H9 (cell line): Measurements from ENCODE around the gene TRERF1. TPM values are rescaled to one million over a fixed set of nuclear protein-coding genes. Genes with fewer than 3 reads are reported as not detected.

Experiments
- DNase-seq: peaks from one replicate; pipeline ENCODE4 v3.0.0-alpha.2; 2017
- H2AFZ ChIP-seq: one replicate; pipeline ENCODE4 v1.6.1; 2013; ENCODE audit warnings: mild to moderate bottlenecking, low read length, control low read depth, moderate library complexity
- H2AK5ac ChIP-seq: 2 replicates; pipeline ENCODE4 v1.6.1; 2013; ENCODE audit warnings: low read length, control low read depth, mixed read lengths; ENCODE audit not compliant: insufficient read length
- H2BK120ac ChIP-seq: one replicate; pipeline ENCODE4 v1.6.1; 2013; ENCODE audit warnings: low read depth, mild to moderate bottlenecking, low read length, control low read depth, inconsistent platforms; ENCODE audit not compliant: poor library complexity, severe bottlenecking
- H2BK12ac ChIP-seq: 2 replicates; pipeline ENCODE4 v1.6.1; 2013; ENCODE audit warnings: low read length, control low read depth, mixed read lengths, low read depth; ENCODE audit not compliant: insufficient read length
- H2BK15ac ChIP-seq: 2 replicates; pipeline ENCODE4 v1.6.1; 2013; ENCODE audit warnings: low read depth, low read length, control low read depth
- H2BK20ac ChIP-seq: one replicate; pipeline ENCODE4 v1.6.1; 2013; ENCODE audit warnings: low read depth, mild to moderate bottlenecking, low read length, control low read depth, inconsistent platforms; ENCODE audit not compliant: poor library complexity, severe bottlenecking
- H2BK5ac ChIP-seq: 2 replicates; pipeline ENCODE4 v1.6.1; 2013; ENCODE audit warnings: low read length, control low read depth, mixed read lengths; ENCODE audit not compliant: insufficient read length
- H3K14ac ChIP-seq: 2 replicates; pipeline ENCODE4 v1.6.1; 2013; ENCODE audit warnings: low read length, control low read depth; ENCODE audit not compliant: insufficient read depth
- H3K18ac ChIP-seq: 2 replicates; pipeline ENCODE4 v1.6.1; 2013; ENCODE audit warnings: low read depth, mild to moderate bottlenecking, mixed read lengths, low read length, control low read depth; ENCODE audit not compliant: insufficient read length
- H3K23ac ChIP-seq: 2 replicates; pipeline ENCODE4 v1.6.1; 2013; ENCODE audit warnings: low read length, control low read depth, mixed read lengths, low read depth; ENCODE audit not compliant: insufficient read length
- H3K23me2 ChIP-seq: 2 replicates; pipeline ENCODE4 v1.6.1; 2013; ENCODE audit warnings: low read depth, mild to moderate bottlenecking, mixed read lengths, low read length, control low read depth; ENCODE audit not compliant: insufficient read length, poor library complexity, severe bottlenecking
- H3K27ac ChIP-seq: 2 replicates; pipeline ENCODE4 v1.5.1; 2013; ENCODE audit warnings: low read length, control low read depth, mixed read lengths, low read depth; ENCODE audit not compliant: insufficient read length
- H3K27me3 ChIP-seq: 2 replicates; pipeline ENCODE4 v1.6.1; 2013; ENCODE audit warnings: low read length, control low read depth, inconsistent platforms; ENCODE audit not compliant: insufficient read depth
- H3K4ac ChIP-seq: 2 replicates; pipeline ENCODE4 v1.6.1; 2013; ENCODE audit warnings: low read depth, mild to moderate bottlenecking, control low read depth, inconsistent platforms, low read length, moderate library complexity
- H3K4me1 ChIP-seq: 2 replicates; pipeline ENCODE4 v1.6.1; 2013; ENCODE audit warnings: low read length, control low read depth, inconsistent platforms; ENCODE audit not compliant: insufficient read depth
- H3K4me2 ChIP-seq: 2 replicates; pipeline ENCODE4 v1.6.1; 2013; ENCODE audit warnings: low read length, control low read depth, mixed read lengths; ENCODE audit not compliant: insufficient read length, insufficient read depth
- H3K56ac ChIP-seq: 2 replicates; pipeline ENCODE4 v1.6.1; 2013; ENCODE audit warnings: low read depth, mild to moderate bottlenecking, mixed read lengths, low read length, control low read depth; ENCODE audit not compliant: insufficient read length
- H3K79me1 ChIP-seq: 2 replicates; pipeline ENCODE4 v1.6.1; 2013; ENCODE audit warnings: low read depth, mild to moderate bottlenecking, moderate library complexity, low read length, control low read depth, inconsistent platforms; ENCODE audit not compliant: insufficient read depth, poor library complexity, severe bottlenecking
- H3K79me2 ChIP-seq: 2 replicates; pipeline ENCODE4 v1.6.1; 2013; ENCODE audit warnings: low read length, control low read depth, inconsistent platforms; ENCODE audit not compliant: insufficient read depth
- H3K9ac ChIP-seq: 2 replicates; pipeline ENCODE4 v1.6.1; 2013; ENCODE audit warnings: low read length, control low read depth, mixed read lengths; ENCODE audit not compliant: insufficient read length; ENCODE audit errors: extremely low read depth
- H3K9me3 ChIP-seq: one replicate; pipeline ENCODE4 v1.6.1; 2013; ENCODE audit warnings: low read depth, low read length, inconsistent platforms; ENCODE audit not compliant: control insufficient read depth
- H3T11ph ChIP-seq: one replicate; pipeline ENCODE4 v1.6.1; 2013; ENCODE audit warnings: mild to moderate bottlenecking, low read length, control low read depth, inconsistent platforms
- H4K20me1 ChIP-seq: one replicate; pipeline ENCODE4 v1.6.1; 2013; ENCODE audit not compliant: control insufficient read depth, insufficient read length, insufficient read depth
- H4K5ac ChIP-seq: 2 replicates; pipeline ENCODE4 v1.6.1; 2013; ENCODE audit warnings: low read depth, mild to moderate bottlenecking, mixed read lengths, low read length, control low read depth; ENCODE audit not compliant: insufficient read length
- H4K8ac ChIP-seq: replicated peaks from 2 replicates; pipeline ENCODE4 v1.6.1; 2013; ENCODE audit warnings: low read length, control low read depth, mixed read lengths, low read depth; ENCODE audit not compliant: insufficient read length
- H4K91ac ChIP-seq: 2 replicates; pipeline ENCODE4 v1.6.1; 2013; ENCODE audit warnings: low read depth, mild to moderate bottlenecking, moderate library complexity, mixed read lengths, low read length, control low read depth; ENCODE audit not compliant: insufficient read length
- H3K27ac Mint-ChIP-seq, 3 experiments: 2 replicates in 2 of 3; 3 replicates in 1 of 3; pipeline ENCODE4 v1.8.0; 2020 to 2021; ENCODE audit warnings: mixed read lengths in 3 of 3, mild to moderate bottlenecking in 1 of 3, moderate library complexity in 1 of 3
- H3K27me3 Mint-ChIP-seq: 2 replicates; pipeline ENCODE4 v1.8.0; 2021; ENCODE audit warnings: low read depth, mild to moderate bottlenecking, moderate library complexity, mixed read lengths
- H3K36me3 Mint-ChIP-seq, 3 experiments: 2 replicates in 2 of 3; 3 replicates in 1 of 3; pipeline ENCODE4 v1.8.0; 2020 to 2021; ENCODE audit warnings: low read depth in 3 of 3, mixed read lengths in 3 of 3; ENCODE audit not compliant: insufficient read depth in 1 of 3
- H3K4me1 Mint-ChIP-seq, 2 experiments: 2 replicates each; pipeline ENCODE4 v1.8.0; 2020; ENCODE audit warnings: mixed read lengths in 2 of 2
- H3K4me3 Mint-ChIP-seq, 2 experiments: 2 replicates in 1 of 2; 3 replicates in 1 of 2; pipeline ENCODE4 v1.8.0; 2020 to 2021; ENCODE audit warnings: mild to moderate bottlenecking in 2 of 2, mixed read lengths in 2 of 2, moderate library complexity in 1 of 2
- H3K9me3 Mint-ChIP-seq, 2 experiments: 2 replicates in 1 of 2; 3 replicates in 1 of 2; pipeline ENCODE4 v1.8.0; 2020; ENCODE audit warnings: mild to moderate bottlenecking in 2 of 2, mixed read lengths in 2 of 2, moderate library complexity in 1 of 2
- CTCF ChIP-seq: fragments of 200-600 bp; sonication (generic); conservative IDR thresholded peaks from 3 replicates; pipeline ENCODE4 v1.8.0; 2021; ENCODE audit warnings: antibody characterized with exemption, mild to moderate bottlenecking
- WGBS: extraction: QIAGEN DNeasy Blood & Tissue Kit; methylation state at CpG from one replicate; pipeline ENCODE4 v1.1.7; 2013; ENCODE audit warnings: missing lambda C conversion rate, low lambda C conversion rate, mixed read lengths; ENCODE audit not compliant: insufficient read length; ENCODE audit errors: extremely low coverage; 5-methylcytosine and 5-hydroxymethylcytosine counted together
- total RNA-seq: library from RNA; stranded (reverse); gene quantifications from 2 replicates; pipeline ENCODE4 v1.2.1, GENCODE V29; 2021

TRERF1 gene
- total RNA-seq, 1 experiment from 2014 or later: 19.7 TPM

DNA sequence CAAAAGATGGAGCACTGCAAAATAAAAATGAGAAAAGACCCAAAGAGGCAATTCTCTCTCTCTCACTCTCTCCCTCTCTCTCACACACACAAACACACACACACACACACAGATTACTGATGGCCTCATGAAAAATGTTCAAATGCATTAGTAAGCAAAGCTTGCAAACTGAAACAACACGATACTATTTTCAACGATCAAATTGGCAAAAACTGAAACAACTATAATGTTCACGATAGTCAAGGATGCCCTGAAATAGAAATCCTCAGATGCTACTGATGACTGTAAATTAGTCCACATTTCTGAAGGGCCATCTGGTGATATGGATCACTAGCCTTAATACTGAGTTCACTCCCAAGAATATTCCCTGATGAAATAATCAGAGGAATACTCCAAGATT, 100.8 kb downstream of the TRERF1 start:
- Mint-ChIP-seq H3K36me3 (peaks cover 0 to 3% (median 3%) of the 10 kb centered on the region in 3 experiments; a peak in 2 of 7 replicates), H3K4me1 (peaks cover 5 to 11% of the 10 kb centered on the region in 2 experiments), H3K27me3 (no peaks in the 10 kb centered on the region), H3K9me3 (no peaks in the 10 kb centered on the region), H3K4me3 (no peak overlapping the region), H3K27ac (no peak overlapping the region)
- H3K56ac ChIP-seq: no peak overlapping the region
- no peak overlapping the region for H2BK20ac ChIP-seq
- H4K91ac ChIP-seq: no peak overlapping the region
- H3K23ac ChIP-seq: no peak overlapping the region
- no peak overlapping the region for H3T11ph ChIP-seq
- H4K5ac ChIP-seq: no peak overlapping the region
- no peak overlapping the region for H2BK5ac ChIP-seq
- no peak overlapping the region for H4K8ac ChIP-seq
- no peaks in the 10 kb centered on the region for H3K27me3 ChIP-seq
- WGBS: no CpG with 5 or more reads among the region's 3 CpGs
- no peaks in the 10 kb centered on the region for H4K20me1 ChIP-seq
- H2BK15ac ChIP-seq: no peak overlapping the region
- no peak overlapping the region for H3K18ac ChIP-seq
- no peak overlapping the region for H3K9ac ChIP-seq
- no peak overlapping the region for H3K4me2 ChIP-seq
- DNase-seq: no peak
- TF ChIP-seq CTCF: no peak
- no peak overlapping the region for H3K14ac ChIP-seq
- no peaks in the 10 kb centered on the region for H3K4me1 ChIP-seq
- no peaks in the 10 kb centered on the region for H3K79me2 ChIP-seq
- H3K23me2 ChIP-seq: no peaks in the 10 kb centered on the region
- no peaks in the 10 kb centered on the region for H3K9me3 ChIP-seq
- no peak overlapping the region for H2BK120ac ChIP-seq
- H3K79me1 ChIP-seq: no peaks in the 10 kb centered on the region
- no peak overlapping the region for H2AK5ac ChIP-seq
- H2BK12ac ChIP-seq: no peak overlapping the region
- H2AFZ ChIP-seq: no peak overlapping the region
- no peak overlapping the region for H3K4ac ChIP-seq
- H3K27ac ChIP-seq: no peak overlapping the region
